ENCODE data around the gene NR4A2.

The NR4A2 gene

GRCh38 chr2:156329927-156330726, 2.4 kb downstream of the NR4A2 start:
- Histone ChIP-seq H3K4me3 (IDR thresholded peaks at IDR 0.05; ENCODE audit: insufficient read depth, low read depth, low read length) (no peak overlapping the region), H3K27me3 (ENCODE audit: insufficient read depth, low read depth) (peaks cover 10% of the 10 kb centered on the region; the same call in 1 of the 2 replicates), H3K36me3 (ENCODE audit: insufficient read depth) (no peaks in the 10 kb centered on the region), H4K20me1 (ENCODE audit: insufficient read depth) (no peaks in the 10 kb centered on the region), H3K27ac (no peak overlapping the region), H3K79me2 (ENCODE audit: insufficient read depth, low read depth) (no peaks in the 10 kb centered on the region), H3K9ac (no peak overlapping the region), H2AFZ (ENCODE audit: low read depth) (no peak overlapping the region), H3K4me2 (no peak overlapping the region), H3K4me1 (ENCODE audit: low read depth, poor library complexity, severe bottlenecking) (no peaks in the 10 kb centered on the region)
- TF ChIP-seq CTCF (conservative IDR thresholded peaks at IDR 0.05; ENCODE audit: low read depth, low read length): no peak

GRCh38 chr2:156329031-156329926, 3.2 kb downstream of the NR4A2 start:
- TF ChIP-seq CTCF (conservative IDR thresholded peaks at IDR 0.05; ENCODE audit: low read depth, low read length): no peak
- no peak overlapping the region for H3K9ac ChIP-seq
- no peaks in the 10 kb centered on the region for H3K79me2 ChIP-seq (ENCODE audit: insufficient read depth, low read depth)
- no peaks in the 10 kb centered on the region for H4K20me1 ChIP-seq (ENCODE audit: insufficient read depth)
- H3K36me3 ChIP-seq (ENCODE audit: insufficient read depth): no peaks in the 10 kb centered on the region
- H3K27me3 ChIP-seq (ENCODE audit: insufficient read depth, low read depth): peaks cover 10% of the 10 kb centered on the region; the same call in 1 of the 2 replicates
- no peak overlapping the region for H3K4me3 ChIP-seq (IDR thresholded peaks at IDR 0.05; ENCODE audit: insufficient read depth, low read depth, low read length)
- no peak overlapping the region for H3K4me2 ChIP-seq
- H3K27ac ChIP-seq: no peak overlapping the region
- H3K4me1 ChIP-seq (ENCODE audit: low read depth, poor library complexity, severe bottlenecking): no peaks in the 10 kb centered on the region
- H2AFZ ChIP-seq (ENCODE audit: low read depth): no peak overlapping the region

GRCh38 chr2:156327835-156328695, 4.5 kb downstream of the NR4A2 start:
- peaks cover 10% of the 10 kb centered on the region; the same call in 1 of the 2 replicates for H3K27me3 ChIP-seq (ENCODE audit: insufficient read depth, low read depth)
- no peaks in the 10 kb centered on the region for H4K20me1 ChIP-seq (ENCODE audit: insufficient read depth)
- no peak overlapping the region for H2AFZ ChIP-seq (ENCODE audit: low read depth)

More at GRCh38 chr2:156327835-156328695, 4.5 kb downstream of the NR4A2 start:
- H3K27ac ChIP-seq: no peak overlapping the region
- no peak overlapping the region for H3K4me2 ChIP-seq
- no peak overlapping the region for H3K4me3 ChIP-seq (IDR thresholded peaks at IDR 0.05; ENCODE audit: insufficient read depth, low read depth, low read length)
- H3K36me3 ChIP-seq (ENCODE audit: insufficient read depth): no peaks in the 10 kb centered on the region
- H3K9ac ChIP-seq: no peak overlapping the region
- no peaks in the 10 kb centered on the region for H3K4me1 ChIP-seq (ENCODE audit: low read depth, poor library complexity, severe bottlenecking)
- H3K79me2 ChIP-seq (ENCODE audit: insufficient read depth, low read depth): no peaks in the 10 kb centered on the region
- TF ChIP-seq CTCF (conservative IDR thresholded peaks at IDR 0.05; ENCODE audit: low read depth, low read length): no peak

Data from KMS-11 (cell line).